Smooth muscle cell (in vitro differentiated cells): ENCODE data around the gene POU6F2. TPM values are rescaled to one million over a fixed set of nuclear protein-coding genes. Genes with fewer than 3 reads are reported as not detected.

Experiments
- DNase-seq: peaks from one replicate; lab custom pipeline; 2025; ENCODE audit not compliant: unreplicated experiment; lab: John Stamatoyannopoulos, UW
- H2AFZ ChIP-seq: fragments of 200-600 bp; sonication (generic); 2 replicates; pipeline ENCODE4 v1.6.0; 2016; ENCODE audit warnings: antibody characterized with exemption, low read depth, mild to moderate bottlenecking
- H3F3A ChIP-seq: fragments of 200-600 bp; sonication (generic); 2 replicates; pipeline ENCODE4 v1.6.0; 2017; ENCODE audit warnings: antibody characterized with exemption, low read depth
- H3K27ac ChIP-seq: fragments of 200-600 bp; sonication (generic); 2 replicates; pipeline ENCODE4 v1.5.1; 2016; ENCODE audit warnings: low read depth, mild to moderate bottlenecking
- H3K27me3 ChIP-seq: fragments of 200-600 bp; sonication (generic); 2 replicates; pipeline ENCODE4 v1.6.1; 2016; ENCODE audit warnings: low read depth, mild to moderate bottlenecking
- H3K36me3 ChIP-seq: fragments of 200-600 bp; sonication (generic); 2 replicates; pipeline ENCODE4 v1.5.1; 2016; ENCODE audit warnings: low read depth
- H3K4me1 ChIP-seq: fragments of 200-600 bp; sonication (generic); 2 replicates; pipeline ENCODE4 v1.5.1; 2016; ENCODE audit warnings: low read depth
- H3K4me2 ChIP-seq: fragments of 200-600 bp; sonication (generic); 2 replicates; pipeline ENCODE4 v1.6.0; 2016; ENCODE audit warnings: mild to moderate bottlenecking
- H3K4me3 ChIP-seq: fragments of 200-600 bp; sonication (generic); 2 replicates; pipeline ENCODE4 v1.5.1; 2016; ENCODE audit warnings: mild to moderate bottlenecking
- H3K79me2 ChIP-seq: fragments of 200-600 bp; sonication (generic); 2 replicates; pipeline ENCODE4 v1.6.0; 2016; ENCODE audit warnings: low read depth, mild to moderate bottlenecking
- H3K9ac ChIP-seq: fragments of 200-600 bp; sonication (generic); 2 replicates; pipeline ENCODE4 v1.6.0; 2016; ENCODE audit warnings: low read depth
- H3K9me3 ChIP-seq: fragments of 200-600 bp; sonication (generic); replicated peaks from 2 replicates; pipeline ENCODE4 v1.5.1; 2016; ENCODE audit warnings: low read depth
- H4K20me1 ChIP-seq: fragments of 200-600 bp; sonication (generic); 2 replicates; pipeline ENCODE4 v1.6.0; 2016; ENCODE audit warnings: low read depth
- CTCF ChIP-seq: fragments of 200-600 bp; sonication (generic); IDR thresholded peaks from 2 replicates; pipeline ENCODE4 v1.5.1; 2017; ENCODE audit warnings: borderline replicate concordance, mild to moderate bottlenecking, antibody characterized with exemption; ENCODE audit not compliant: insufficient read depth, poor library complexity, severe bottlenecking
- WGBS: methylation state at CpG from one replicate; pipeline ENCODE4 v1.1.7; 2016; ENCODE audit warnings: low lambda C conversion rate; 5-methylcytosine and 5-hydroxymethylcytosine counted together
- polyA plus RNA-seq: library from polyadenylated mRNA; unstranded; fragments of >200 nt; fragmentation: Nextera tagmentation; extraction: Ambion mirVana; gene quantifications from 2 replicates; pipeline ENCODE4 v1.2.1, GENCODE V29; 2016
- total RNA-seq: library from RNA; depleted of rRNA; stranded (reverse); fragments of >200 nt; gene quantifications from 2 replicates; pipeline ENCODE4 v1.2.3, GENCODE V29; 2014

POU6F2 gene
- total and polyA plus RNA-seq, 2 experiments from 2014 or later: 1.2 TPM

- Histone ChIP-seq H3K4me3 (peak overlapping the region; percentile 33), H3K4me2 (peak overlapping the region; percentile 71)
Observed at GRCh38 chr7:39085590-39086049, 107.9 kb downstream of the POU6F2 start.

GRCh38 chr7:39086638-39087360 is 109.1 kb downstream of the POU6F2 start:
- no peaks in the 10 kb centered on the region for H4K20me1 ChIP-seq
- no peaks in the 10 kb centered on the region for H3K9me3 ChIP-seq
- H3K4me3 ChIP-seq: no peak overlapping the region
- TF ChIP-seq CTCF: no peak
- H3K9ac ChIP-seq: no peak overlapping the region
- no peak for DNase-seq
- H3K79me2 ChIP-seq: no peaks in the 10 kb centered on the region
- H3K4me1 ChIP-seq: peaks cover 46% of the 10 kb centered on the region
- H3F3A ChIP-seq: no peaks in the 10 kb centered on the region
- 90% methylated on average over 10 of the region's 10 CpGs for WGBS
- H3K36me3 ChIP-seq: no peaks in the 10 kb centered on the region
- no peak overlapping the region for H3K27ac ChIP-seq
- no peaks in the 10 kb centered on the region for H3K27me3 ChIP-seq
- H3K4me2 ChIP-seq: no peak overlapping the region
- H2AFZ ChIP-seq: no peak overlapping the region

More at GRCh38 chr7:39085590-39086049, 107.9 kb downstream of the POU6F2 start:
- Histone ChIP-seq H3F3A (no peaks in the 10 kb centered on the region), H3K27ac (no peak overlapping the region), H3K9me3 (no peaks in the 10 kb centered on the region), H2AFZ (peak overlapping the region; percentile 48), H3K9ac (no peak overlapping the region), H3K36me3 (no peaks in the 10 kb centered on the region), H3K4me1 (peaks cover 46% of the 10 kb centered on the region), H4K20me1 (no peaks in the 10 kb centered on the region), H3K79me2 (no peaks in the 10 kb centered on the region), H3K27me3 (peaks cover 4% of the 10 kb centered on the region)
- no peak for DNase-seq
- 36% methylated on average over 11 of the region's 11 CpGs for WGBS
- TF ChIP-seq CTCF: no peak

GRCh38 chr7:39088730-39089593 is 111.3 kb downstream of the POU6F2 start:
- no peaks in the 10 kb centered on the region for H3K36me3 ChIP-seq
- WGBS: 67% methylated on average over 3 of the region's 3 CpGs
- H3K9ac ChIP-seq: no peak overlapping the region
- H3K9me3 ChIP-seq: no peaks in the 10 kb centered on the region
- no peak overlapping the region for H3K4me2 ChIP-seq
- no peaks in the 10 kb centered on the region for H4K20me1 ChIP-seq
- H3K4me3 ChIP-seq: no peak overlapping the region
- peaks cover 44% of the 10 kb centered on the region for H3K4me1 ChIP-seq
- no peaks in the 10 kb centered on the region for H3F3A ChIP-seq
- H2AFZ ChIP-seq: no peak overlapping the region
- H3K27ac ChIP-seq: no peak overlapping the region
- no peak for TF ChIP-seq CTCF
- no peaks in the 10 kb centered on the region for H3K27me3 ChIP-seq
- H3K79me2 ChIP-seq: no peaks in the 10 kb centered on the region
- no peak for DNase-seq
